Measurements from ENCODE around the gene OTOF.

DNA sequence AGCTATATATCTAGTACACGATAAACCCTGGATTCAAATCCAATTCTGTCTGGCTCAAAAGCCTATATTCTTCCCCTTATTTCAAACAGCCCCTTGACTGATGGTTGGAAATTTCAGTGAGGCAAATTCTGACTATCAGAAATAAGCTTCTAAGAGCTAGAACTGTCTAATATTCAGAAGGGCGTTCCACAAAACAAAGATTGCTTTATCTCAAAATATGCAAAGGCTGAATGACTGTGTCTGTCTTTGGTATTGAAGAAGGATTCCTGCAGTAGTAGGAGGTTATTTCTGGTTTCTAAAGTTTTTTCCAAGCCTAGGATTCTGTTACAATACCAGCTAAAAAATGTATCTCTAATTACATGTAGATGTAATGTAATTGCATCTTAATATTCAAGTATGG is 45.1 kb downstream of the OTOF start:
- TF ChIP-seq, protein P1, sequence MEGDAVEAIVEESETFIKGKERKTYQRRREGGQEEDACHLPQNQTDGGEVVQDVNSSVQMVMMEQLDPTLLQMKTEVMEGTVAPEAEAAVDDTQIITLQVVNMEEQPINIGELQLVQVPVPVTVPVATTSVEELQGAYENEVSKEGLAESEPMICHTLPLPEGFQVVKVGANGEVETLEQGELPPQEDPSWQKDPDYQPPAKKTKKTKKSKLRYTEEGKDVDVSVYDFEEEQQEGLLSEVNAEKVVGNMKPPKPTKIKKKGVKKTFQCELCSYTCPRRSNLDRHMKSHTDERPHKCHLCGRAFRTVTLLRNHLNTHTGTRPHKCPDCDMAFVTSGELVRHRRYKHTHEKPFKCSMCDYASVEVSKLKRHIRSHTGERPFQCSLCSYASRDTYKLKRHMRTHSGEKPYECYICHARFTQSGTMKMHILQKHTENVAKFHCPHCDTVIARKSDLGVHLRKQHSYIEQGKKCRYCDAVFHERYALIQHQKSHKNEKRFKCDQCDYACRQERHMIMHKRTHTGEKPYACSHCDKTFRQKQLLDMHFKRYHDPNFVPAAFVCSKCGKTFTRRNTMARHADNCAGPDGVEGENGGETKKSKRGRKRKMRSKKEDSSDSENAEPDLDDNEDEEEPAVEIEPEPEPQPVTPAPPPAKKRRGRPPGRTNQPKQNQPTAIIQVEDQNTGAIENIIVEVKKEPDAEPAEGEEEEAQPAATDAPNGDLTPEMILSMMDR (IDR thresholded peaks at IDR 0.05): no peak
- no peak for TF ChIP-seq POLR2A (IDR thresholded peaks at IDR 0.05)
